Mesendoderm (in vitro differentiated cells): Measurements from ENCODE around the gene TMEM192.
"Not testable (repeated sequence)": the region's sequence is repeated elsewhere in the genome, so short reads cannot be mapped to it uniquely, and the experiment has no call there.

Experiments
- DNase-seq: peaks from one replicate; pipeline ENCODE4 v3.0.0; 2013
- H2AK5ac ChIP-seq: 2 replicates; pipeline ENCODE4 v1.6.1; 2013; ENCODE audit warnings: low read length, inconsistent platforms
- H2BK120ac ChIP-seq: 2 replicates; pipeline ENCODE4 v1.6.1; 2013; ENCODE audit warnings: low read depth, mild to moderate bottlenecking, low read length, moderate library complexity, mixed read lengths
- H2BK15ac ChIP-seq: replicated peaks from 2 replicates; pipeline ENCODE4 v1.6.1; 2013; ENCODE audit warnings: low read depth, mild to moderate bottlenecking, moderate library complexity
- H2BK5ac ChIP-seq: 2 replicates; pipeline ENCODE4 v1.6.1; 2013; ENCODE audit warnings: low read length, inconsistent platforms
- H3K18ac ChIP-seq: 2 replicates; pipeline ENCODE4 v1.6.1; 2013; ENCODE audit warnings: mild to moderate bottlenecking, low read length, mixed read lengths
- H3K23ac ChIP-seq: one replicate; pipeline ENCODE4 v1.6.1; 2013; ENCODE audit warnings: low read length
- H3K27ac ChIP-seq: 2 replicates; pipeline ENCODE4 v1.5.1; 2013; ENCODE audit warnings: low read depth, mild to moderate bottlenecking, inconsistent platforms, low read length, moderate library complexity
- H3K27me3 ChIP-seq: 2 replicates; pipeline ENCODE4 v1.6.1; 2013; ENCODE audit warnings: low read length, control low read depth, mild to moderate bottlenecking, inconsistent platforms; ENCODE audit not compliant: insufficient read depth, poor library complexity
- H3K36me3 ChIP-seq: 2 replicates; pipeline ENCODE4 v1.6.1; 2013; ENCODE audit warnings: low read length, inconsistent platforms; ENCODE audit not compliant: control insufficient read depth, insufficient read depth
- H3K4ac ChIP-seq: one replicate; pipeline ENCODE4 v1.6.1; 2013; ENCODE audit warnings: low read depth, mild to moderate bottlenecking, low read length, moderate library complexity
- H3K4me1 ChIP-seq: 2 replicates; pipeline ENCODE4 v1.6.1; 2013; ENCODE audit warnings: low read depth, low read length, inconsistent platforms; ENCODE audit not compliant: control insufficient read depth
- H3K4me2 ChIP-seq: 2 replicates; pipeline ENCODE4 v1.6.1; 2013; ENCODE audit warnings: low read length
- H3K4me3 ChIP-seq: 2 replicates; pipeline ENCODE4 v1.5.1; 2013; ENCODE audit warnings: mild to moderate bottlenecking, low read length
- H3K56ac ChIP-seq: one replicate; pipeline ENCODE4 v1.6.1; 2013; ENCODE audit warnings: low read length
- H3K79me1 ChIP-seq: 2 replicates; pipeline ENCODE4 v1.6.1; 2013; ENCODE audit warnings: low read length, inconsistent platforms
- H3K79me2 ChIP-seq: 2 replicates; pipeline ENCODE4 v1.6.1; 2013; ENCODE audit warnings: mild to moderate bottlenecking, low read length; ENCODE audit not compliant: control insufficient read depth, insufficient read depth
- H3K9ac ChIP-seq: 2 replicates; pipeline ENCODE4 v1.6.1; 2013; ENCODE audit warnings: low read length, inconsistent platforms
- H4K5ac ChIP-seq: one replicate; pipeline ENCODE4 v1.6.1; 2013; ENCODE audit warnings: low read length
- H4K8ac ChIP-seq: one replicate; pipeline ENCODE4 v1.6.1; 2013; ENCODE audit warnings: low read depth, mild to moderate bottlenecking, control low read depth, low read length, moderate library complexity
- WGBS: extraction: QIAGEN DNeasy Blood & Tissue Kit; methylation state at CpG from one replicate; pipeline ENCODE4 v1.1.7; 2013; ENCODE audit warnings: low lambda C conversion rate, missing lambda C conversion rate; ENCODE audit not compliant: insufficient coverage; ENCODE audit errors: extremely low coverage; 5-methylcytosine and 5-hydroxymethylcytosine counted together

TMEM192 gene

DNA sequence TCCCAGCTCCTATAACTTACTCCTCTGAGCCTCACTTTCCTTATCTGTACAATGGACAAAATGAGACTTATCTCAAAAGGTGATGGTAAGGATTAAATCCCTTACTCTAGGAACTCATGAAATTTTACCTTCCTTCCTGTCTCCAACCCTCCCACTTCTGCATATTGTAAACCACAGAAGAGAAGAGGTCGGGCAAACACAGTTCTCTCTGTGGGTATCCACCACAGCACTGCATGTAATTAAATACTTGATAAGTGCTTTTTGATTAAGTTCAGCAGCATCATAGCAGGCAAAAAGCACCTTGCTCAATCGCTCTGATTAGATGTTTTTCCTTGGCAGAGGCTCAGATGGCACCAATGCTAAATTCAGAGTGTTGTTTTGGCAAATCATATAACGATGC, 17.3 kb upstream of the TMEM192 start:
- H2BK120ac ChIP-seq: no peak overlapping the region
- H3K4me1 ChIP-seq: no peaks in the 10 kb centered on the region
- no peak overlapping the region for H3K4me2 ChIP-seq
- DNase-seq: no peak
- no peak overlapping the region for H3K56ac ChIP-seq
- WGBS: no CpG with 5 or more reads among the region's 3 CpGs
- no peak overlapping the region for H3K4ac ChIP-seq
- H3K4me3 ChIP-seq: no peak overlapping the region
- no peak overlapping the region for H2BK5ac ChIP-seq
- no peaks in the 10 kb centered on the region for H3K79me2 ChIP-seq
- no peak overlapping the region for H3K27ac ChIP-seq
- H3K18ac ChIP-seq: no peak overlapping the region
- no peaks in the 10 kb centered on the region for H3K79me1 ChIP-seq
- H3K36me3 ChIP-seq: no peaks in the 10 kb centered on the region
- H3K23ac ChIP-seq: no peak overlapping the region
- H2BK15ac ChIP-seq: no peak overlapping the region
- no peak overlapping the region for H3K9ac ChIP-seq
- H4K5ac ChIP-seq: no peak overlapping the region
- no peak overlapping the region for H4K8ac ChIP-seq
- no peak overlapping the region for H2AK5ac ChIP-seq
- H3K27me3 ChIP-seq: no peaks in the 10 kb centered on the region

DNA sequence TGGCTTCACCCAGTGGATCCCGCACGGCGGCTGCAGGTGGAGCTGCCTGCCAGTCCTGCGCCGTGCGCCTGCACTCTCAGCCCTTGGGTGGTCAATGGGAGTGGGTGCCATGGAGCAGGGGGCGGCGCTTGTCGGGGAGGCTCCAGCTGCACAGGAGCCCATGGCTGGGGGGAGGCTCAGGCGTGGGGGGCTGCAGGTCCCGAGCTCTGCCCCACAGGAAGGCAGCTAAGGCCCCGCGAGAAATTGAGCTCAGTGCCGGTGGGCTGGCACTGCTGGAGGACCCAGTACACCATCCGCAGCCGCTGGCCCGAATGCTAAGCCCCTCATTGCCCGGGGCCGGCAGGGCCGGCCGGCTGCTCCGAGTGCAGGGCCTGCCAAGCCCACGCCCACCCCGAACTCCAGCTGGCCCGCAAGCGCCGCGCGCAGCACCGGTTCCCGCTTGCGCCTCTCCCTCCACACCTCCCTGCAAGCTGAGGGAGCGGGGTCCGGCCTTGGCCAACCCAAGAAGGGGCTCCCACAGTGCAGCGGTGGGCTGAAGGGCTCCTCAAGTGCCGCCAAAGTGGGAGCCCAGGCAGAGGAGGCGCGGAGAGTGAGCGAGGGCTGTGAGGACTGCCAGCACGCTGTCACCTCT, 13.3 kb upstream of the TMEM192 start:
- H3K23ac ChIP-seq, H4K5ac ChIP-seq, H3K18ac ChIP-seq, H3K27ac ChIP-seq, H4K8ac ChIP-seq, H3K27me3 ChIP-seq, H2BK15ac ChIP-seq, H3K79me2 ChIP-seq, H3K4me1 ChIP-seq, H3K36me3 ChIP-seq, H3K4ac ChIP-seq, H2BK120ac ChIP-seq, H3K4me3 ChIP-seq, H2BK5ac ChIP-seq, H3K56ac ChIP-seq, H3K4me2 ChIP-seq, DNase-seq, H3K79me1 ChIP-seq, H2AK5ac ChIP-seq, H3K9ac ChIP-seq: not testable (repeated sequence)
- no CpG with 5 or more reads among the region's 40 CpGs for WGBS

DNA sequence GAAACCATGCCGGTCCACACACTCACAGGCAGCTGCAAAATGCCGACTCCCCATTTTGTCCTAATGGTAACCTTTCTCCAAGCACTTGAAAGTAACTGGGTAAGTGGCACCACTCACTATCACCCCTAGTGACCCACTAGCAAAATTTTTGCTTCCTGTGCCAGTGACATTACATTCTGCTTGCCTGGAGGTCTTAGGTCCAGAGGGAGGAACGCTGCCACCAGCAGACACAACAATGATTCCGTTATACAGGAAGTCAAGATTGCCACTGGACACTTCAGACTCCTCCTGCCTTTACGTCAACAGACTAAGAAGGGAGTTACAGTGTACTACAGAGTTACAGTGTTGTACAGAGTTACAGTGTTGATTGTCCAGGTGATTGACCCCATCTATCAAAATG, 11.8 kb upstream of the TMEM192 start:
- no peaks in the 10 kb centered on the region for H3K27me3 ChIP-seq
- H3K4ac ChIP-seq: no peak overlapping the region
- H2BK5ac ChIP-seq: no peak overlapping the region
- no peak overlapping the region for H4K5ac ChIP-seq
- no peaks in the 10 kb centered on the region for H3K36me3 ChIP-seq
- no peaks in the 10 kb centered on the region for H3K4me1 ChIP-seq
- H3K4me3 ChIP-seq: no peak overlapping the region
- H4K8ac ChIP-seq: no peak overlapping the region
- no peak overlapping the region for H2BK15ac ChIP-seq
- H3K23ac ChIP-seq: no peak overlapping the region
- no CpG with 5 or more reads among the region's 5 CpGs for WGBS
- H3K9ac ChIP-seq: no peak overlapping the region
- no peak overlapping the region for H3K4me2 ChIP-seq
- no peaks in the 10 kb centered on the region for H3K79me2 ChIP-seq
- H3K18ac ChIP-seq: no peak overlapping the region
- no peak for DNase-seq
- no peaks in the 10 kb centered on the region for H3K79me1 ChIP-seq
- H3K56ac ChIP-seq: no peak overlapping the region
- H2AK5ac ChIP-seq: no peak overlapping the region
- no peak overlapping the region for H3K27ac ChIP-seq
- H2BK120ac ChIP-seq: no peak overlapping the region

DNA sequence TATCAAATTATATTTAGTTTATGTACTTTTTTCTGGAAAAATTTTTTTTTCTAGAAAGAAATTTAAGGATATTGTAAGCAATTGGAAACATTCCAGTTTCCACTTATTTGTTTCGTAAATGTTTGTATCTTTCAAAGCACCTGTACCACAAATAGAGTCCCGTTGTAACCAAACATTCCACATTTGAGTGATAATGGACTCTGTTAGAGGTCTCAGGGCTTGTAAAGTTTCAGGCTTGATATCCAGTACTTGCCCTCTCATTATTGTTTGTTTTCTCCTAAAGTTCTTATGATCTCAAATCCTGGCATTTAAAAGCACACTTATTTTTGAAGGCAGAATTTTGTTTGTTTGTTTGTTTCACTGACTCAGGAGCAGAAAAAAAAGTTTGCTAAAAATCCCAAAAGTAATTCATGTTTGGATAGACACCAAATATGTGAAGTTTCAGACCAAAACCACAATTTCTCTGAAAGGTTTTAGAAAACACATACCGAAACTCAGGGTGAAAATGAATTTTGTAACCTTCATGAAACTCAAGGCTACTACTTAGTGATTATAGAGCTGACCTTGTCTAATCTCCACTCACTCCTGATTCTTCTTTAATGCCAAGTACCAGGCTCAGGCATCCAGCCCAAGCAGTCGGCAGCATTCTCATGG, 5.7 kb upstream of the TMEM192 start:
- H3K23ac ChIP-seq: no peak overlapping the region
- no peak overlapping the region for H3K27ac ChIP-seq
- H3K56ac ChIP-seq: no peak overlapping the region
- H2BK120ac ChIP-seq: no peak overlapping the region
- H3K4ac ChIP-seq: no peak overlapping the region
- H3K27me3 ChIP-seq: no peaks in the 10 kb centered on the region
- no peaks in the 10 kb centered on the region for H3K4me1 ChIP-seq
- WGBS: no CpG with 5 or more reads among the region's 4 CpGs
- H2BK15ac ChIP-seq: no peak overlapping the region
- H3K18ac ChIP-seq: no peak overlapping the region
- no peaks in the 10 kb centered on the region for H3K79me2 ChIP-seq
- H4K8ac ChIP-seq: no peak overlapping the region
- no peak for DNase-seq
- no peak overlapping the region for H4K5ac ChIP-seq
- no peak overlapping the region for H3K9ac ChIP-seq
- no peak overlapping the region for H3K4me2 ChIP-seq
- H2BK5ac ChIP-seq: no peak overlapping the region
- H3K79me1 ChIP-seq: no peaks in the 10 kb centered on the region
- no peak overlapping the region for H3K4me3 ChIP-seq
- no peaks in the 10 kb centered on the region for H3K36me3 ChIP-seq
- H2AK5ac ChIP-seq: no peak overlapping the region

DNA sequence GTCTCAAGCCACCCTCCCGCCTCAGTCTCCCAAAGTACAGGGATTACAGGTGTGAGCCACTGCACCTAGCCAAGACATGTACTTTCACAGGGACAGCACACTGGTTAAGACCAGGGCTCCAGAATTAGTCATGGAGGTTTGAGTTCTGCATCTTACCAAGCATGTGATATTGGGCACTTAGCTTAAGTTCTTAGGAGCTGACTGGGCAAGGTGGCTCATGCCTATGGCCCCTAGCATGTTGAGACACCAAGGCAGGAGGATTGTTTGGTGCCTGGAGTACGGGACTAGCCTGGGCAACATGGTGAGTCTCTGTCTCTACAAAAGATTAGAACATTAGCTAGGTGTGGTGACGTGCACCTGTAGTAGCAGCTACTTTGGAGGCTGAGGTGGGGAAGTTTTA, 2.6 kb upstream of the TMEM192 start:
- Histone ChIP-seq H3K4me2 (no peak overlapping the region), H3K27me3 (no peaks in the 10 kb centered on the region), H3K23ac (no peak overlapping the region), H3K4ac (no peak overlapping the region), H3K36me3 (no peaks in the 10 kb centered on the region), H2BK120ac (no peak overlapping the region), H3K79me2 (no peaks in the 10 kb centered on the region), H3K18ac (no peak overlapping the region), H3K27ac (no peak overlapping the region), H4K8ac (no peak overlapping the region), H2AK5ac (no peak overlapping the region), H3K79me1 (no peaks in the 10 kb centered on the region), H3K56ac (no peak overlapping the region), H4K5ac (no peak overlapping the region), H3K9ac (no peak overlapping the region), H3K4me1 (no peaks in the 10 kb centered on the region), H3K4me3 (no peak overlapping the region), H2BK15ac (no peak overlapping the region), H2BK5ac (no peak overlapping the region)
- DNase-seq: no peak
- no CpG with 5 or more reads among the region's 3 CpGs for WGBS

DNA sequence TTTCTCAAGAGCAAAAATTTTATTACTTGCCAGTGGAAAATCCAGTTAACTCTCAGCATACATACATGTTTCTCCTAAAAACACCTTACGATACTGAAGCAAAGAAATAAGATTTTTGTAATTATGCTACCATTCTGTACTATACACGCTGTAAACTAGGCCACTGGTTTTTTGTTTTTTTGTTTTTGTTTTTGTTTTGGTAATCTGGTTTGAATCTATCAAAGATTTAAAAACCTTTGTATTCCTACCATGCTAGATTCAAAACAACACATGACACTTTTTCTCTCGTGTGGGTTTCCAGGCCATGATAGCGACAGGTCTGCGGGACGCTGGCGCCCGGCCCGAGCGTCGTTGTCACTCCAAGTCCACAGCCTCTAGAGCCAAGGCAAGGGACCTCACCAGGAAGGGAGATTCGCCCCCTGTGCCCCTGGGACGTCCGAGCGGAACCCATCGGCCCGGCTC, 723 bp downstream of the TMEM192 start:
- Histone ChIP-seq H3K23ac (no peak overlapping the region), H3K4me2 (peak overlapping the region; percentile 69), H3K4ac (no peak overlapping the region), H2BK15ac (no peak overlapping the region), H4K8ac (no peak overlapping the region), H3K27me3 (no peaks in the 10 kb centered on the region), H3K4me3 (peak overlapping the region; percentile 73), H3K79me2 (no peaks in the 10 kb centered on the region), H3K27ac (no peak overlapping the region), H2AK5ac (no peak overlapping the region), H3K4me1 (no peaks in the 10 kb centered on the region), H3K56ac (peak overlapping the region; percentile 86), H3K18ac (peak overlapping the region; percentile 20), H3K9ac (peak overlapping the region; percentile 83), H4K5ac (no peak overlapping the region), H2BK120ac (no peak overlapping the region), H3K79me1 (no peaks in the 10 kb centered on the region), H2BK5ac (no peak overlapping the region), H3K36me3 (no peaks in the 10 kb centered on the region)
- WGBS: no CpG with 5 or more reads among the region's 17 CpGs
- DNase-seq: no peak
